Calu3 (cell line): ENCODE data around the gene COMMD7. TPM values are rescaled to one million over a fixed set of nuclear protein-coding genes. Genes with fewer than 3 reads are reported as not detected.
"Not testable (repeated sequence)": the region's sequence is repeated elsewhere in the genome, so short reads cannot be mapped to it uniquely, and the experiment has no call there.

Experiments
- BruUV-seq: library from RNA; stranded (reverse); fragments of 400-500 nt; replicated peaks from 2 replicates; lab custom pipeline; 2021; lab: Mats Ljungman, UMichigan
- CTCF ChIA-PET: fragments of 300-600 bp; sonication (Branson Sonifier 250); formaldehyde crosslinking; loops from one replicate; lab custom pipeline; 2022; ENCODE audit warnings: antibody characterized with exemption; lab: Charles Lee
- DNase-seq: peaks from one replicate; pipeline ENCODE4 v3.0.0; 2022
- H3K27ac Mint-ChIP-seq: one replicate; pipeline ENCODE4 v1.8.0; 2022; ENCODE audit warnings: mixed read lengths; ENCODE audit not compliant: unreplicated experiment
- H3K27me3 Mint-ChIP-seq: one replicate; pipeline ENCODE4 v1.8.0; 2022; ENCODE audit warnings: mixed read lengths; ENCODE audit not compliant: unreplicated experiment
- H3K36me3 Mint-ChIP-seq: one replicate; pipeline ENCODE4 v1.8.0; 2022; ENCODE audit warnings: mild to moderate bottlenecking, moderate library complexity, mixed read lengths; ENCODE audit not compliant: insufficient read depth, unreplicated experiment
- H3K4me1 Mint-ChIP-seq: one replicate; pipeline ENCODE4 v1.8.0; 2022; ENCODE audit warnings: mild to moderate bottlenecking, low read depth, mixed read lengths; ENCODE audit not compliant: unreplicated experiment
- H3K4me3 Mint-ChIP-seq: one replicate; pipeline ENCODE4 v1.8.0; 2022; ENCODE audit warnings: mild to moderate bottlenecking, low read depth, moderate library complexity, mixed read lengths; ENCODE audit not compliant: unreplicated experiment
- H3K9me3 Mint-ChIP-seq: one replicate; pipeline ENCODE4 v1.8.0; 2022; ENCODE audit warnings: low read depth, mixed read lengths; ENCODE audit not compliant: unreplicated experiment
- intact Hi-C: fragments of 100-400 bp; cut with micrococcal nuclease; formaldehyde crosslinking; loops from one replicate; pipeline ENCODE4 v1.10.0; 2022; ENCODE audit not compliant: unreplicated experiment
- total RNA-seq: library from RNA; stranded (reverse); gene quantifications from 2 replicates; pipeline ENCODE4 v1.2.3, GENCODE V29; 2022
- TF ChIP-seq, protein P1 (sequence below): fragments of 200-600 bp; IDR thresholded peaks from one replicate; pipeline ENCODE4 v1.8.0; 2022; ENCODE audit warnings: antibody characterized with exemption; ENCODE audit not compliant: unreplicated experiment

COMMD7 gene
- total RNA-seq, 1 experiment from 2014 or later: 56.0 TPM

DNA sequence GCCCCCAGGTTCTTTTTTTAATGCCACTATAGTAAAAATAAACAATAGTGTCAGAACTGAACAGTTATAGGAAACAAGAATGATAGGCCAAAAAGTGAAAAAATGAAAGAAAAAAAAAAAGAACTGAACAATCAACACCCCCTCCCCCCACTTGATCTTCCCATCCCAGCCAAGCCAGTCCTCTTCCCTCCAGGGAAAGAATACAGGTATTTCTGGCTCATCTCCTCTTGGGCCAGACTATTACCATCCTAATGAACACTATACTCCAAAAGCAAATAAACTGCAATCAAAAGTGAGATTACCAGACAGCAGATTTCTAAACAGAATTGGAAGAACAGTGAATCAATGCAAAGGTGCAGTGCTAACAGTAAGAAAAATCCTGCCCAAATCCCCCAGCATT is 48.2 kb downstream of the COMMD7 start:
- no peaks in the 10 kb centered on the region for H3K4me1 Mint-ChIP-seq
- H3K9me3 Mint-ChIP-seq: no peaks in the 10 kb centered on the region
- no peak overlapping the region for H3K4me3 Mint-ChIP-seq
- H3K36me3 Mint-ChIP-seq: peaks cover 13% of the 10 kb centered on the region
- H3K27ac Mint-ChIP-seq: no peak overlapping the region
- no TSS peak for BruUV-seq
- H3K27me3 Mint-ChIP-seq: no peaks in the 10 kb centered on the region
- intact Hi-C loops: no loop called here
- TF ChIP-seq, protein P1, sequence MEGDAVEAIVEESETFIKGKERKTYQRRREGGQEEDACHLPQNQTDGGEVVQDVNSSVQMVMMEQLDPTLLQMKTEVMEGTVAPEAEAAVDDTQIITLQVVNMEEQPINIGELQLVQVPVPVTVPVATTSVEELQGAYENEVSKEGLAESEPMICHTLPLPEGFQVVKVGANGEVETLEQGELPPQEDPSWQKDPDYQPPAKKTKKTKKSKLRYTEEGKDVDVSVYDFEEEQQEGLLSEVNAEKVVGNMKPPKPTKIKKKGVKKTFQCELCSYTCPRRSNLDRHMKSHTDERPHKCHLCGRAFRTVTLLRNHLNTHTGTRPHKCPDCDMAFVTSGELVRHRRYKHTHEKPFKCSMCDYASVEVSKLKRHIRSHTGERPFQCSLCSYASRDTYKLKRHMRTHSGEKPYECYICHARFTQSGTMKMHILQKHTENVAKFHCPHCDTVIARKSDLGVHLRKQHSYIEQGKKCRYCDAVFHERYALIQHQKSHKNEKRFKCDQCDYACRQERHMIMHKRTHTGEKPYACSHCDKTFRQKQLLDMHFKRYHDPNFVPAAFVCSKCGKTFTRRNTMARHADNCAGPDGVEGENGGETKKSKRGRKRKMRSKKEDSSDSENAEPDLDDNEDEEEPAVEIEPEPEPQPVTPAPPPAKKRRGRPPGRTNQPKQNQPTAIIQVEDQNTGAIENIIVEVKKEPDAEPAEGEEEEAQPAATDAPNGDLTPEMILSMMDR: no peak
- no peak for DNase-seq
- CTCF ChIA-PET: no interaction called here

DNA sequence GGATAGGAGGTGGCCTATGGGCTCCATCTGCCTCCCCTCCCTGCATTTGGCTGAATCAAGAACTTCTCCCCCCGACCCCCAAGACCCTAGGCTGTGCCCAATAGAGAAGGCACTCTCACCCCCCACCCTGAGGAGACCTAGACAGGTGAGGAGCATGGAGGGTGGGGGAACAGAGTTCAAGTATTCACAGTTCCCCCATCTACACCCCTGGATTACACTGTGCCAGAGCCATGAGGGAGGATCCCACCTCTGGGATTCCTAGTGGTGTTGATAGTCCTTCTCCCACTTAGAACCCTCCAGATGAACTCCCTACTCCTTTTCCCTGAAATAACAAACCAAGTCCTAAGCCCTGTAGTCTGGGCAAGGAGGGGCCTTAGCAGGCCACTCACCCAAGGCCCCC is 54.3 kb downstream of the COMMD7 start:
- H3K36me3 Mint-ChIP-seq, H3K4me1 Mint-ChIP-seq, H3K27ac Mint-ChIP-seq, CTCF ChIA-PET, BruUV-seq, DNase-seq, H3K9me3 Mint-ChIP-seq, intact Hi-C loops, H3K27me3 Mint-ChIP-seq, H3K4me3 Mint-ChIP-seq: not testable (repeated sequence)

DNA sequence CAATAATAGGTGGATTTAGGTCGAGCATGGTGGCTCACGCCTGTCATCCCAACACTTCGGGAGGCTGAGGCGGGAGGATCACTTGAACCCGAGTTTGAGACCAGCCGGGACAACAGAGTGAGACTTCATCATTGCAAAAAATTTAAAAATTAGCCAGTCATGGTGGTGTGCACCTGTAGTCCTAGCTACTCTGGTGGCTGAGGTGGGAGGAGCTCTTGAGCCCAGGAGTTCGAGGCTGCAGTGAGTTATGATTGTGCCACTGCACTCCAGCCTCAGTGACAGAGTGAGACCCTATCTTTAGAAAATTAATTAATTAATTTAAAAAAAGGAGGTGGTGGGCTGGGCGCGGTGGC is 56.1 kb downstream of the COMMD7 start:
- TF ChIP-seq, protein P1: no peak
- H3K36me3 Mint-ChIP-seq: no peaks in the 10 kb centered on the region
- no peak for DNase-seq
- H3K27ac Mint-ChIP-seq: no peak overlapping the region
- intact Hi-C loops: no loop called here
- CTCF ChIA-PET: interaction anchor here (0.8 kb wide), 1 partner anchor 91 kb away, joined by 4 read pairs; no protein-coding TSS in a partner anchor
- no peak overlapping the region for H3K4me3 Mint-ChIP-seq
- H3K9me3 Mint-ChIP-seq: no peaks in the 10 kb centered on the region
- H3K4me1 Mint-ChIP-seq: no peaks in the 10 kb centered on the region
- H3K27me3 Mint-ChIP-seq: no peaks in the 10 kb centered on the region
- no TSS peak for BruUV-seq

DNA sequence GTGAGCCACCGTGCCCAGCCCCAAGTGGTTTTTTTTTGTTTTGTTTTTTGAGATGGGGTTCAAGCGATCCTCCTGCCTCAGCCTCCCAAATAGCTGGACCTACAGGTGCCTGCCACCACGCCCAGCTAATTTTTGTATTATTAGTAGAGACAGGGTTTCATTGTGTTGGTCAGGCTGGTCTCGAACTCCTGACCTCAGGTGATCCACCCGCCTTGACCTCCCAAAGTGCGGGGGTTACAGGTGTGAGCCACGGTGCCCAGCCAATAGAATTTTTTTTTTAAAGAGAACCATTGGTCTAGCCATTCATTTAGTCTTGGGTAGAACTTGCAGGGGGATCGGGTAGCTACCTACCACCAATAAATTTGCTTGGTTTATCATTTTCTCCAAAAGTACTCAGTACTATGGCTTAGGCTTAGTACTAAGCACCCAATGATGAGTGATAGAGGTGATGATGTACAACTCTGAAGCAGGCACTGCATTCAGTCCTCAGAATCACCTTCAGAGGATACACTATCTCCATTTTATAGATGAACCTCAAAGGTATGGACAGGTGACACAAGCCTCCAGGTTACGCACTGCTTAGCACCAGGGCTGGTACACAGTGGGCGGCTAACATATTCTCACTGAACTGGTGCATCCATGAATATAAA is 56.6 kb downstream of the COMMD7 start:
- H3K27ac Mint-ChIP-seq: no peak overlapping the region

More for the DNA sequence above, 56.6 kb downstream of the COMMD7 start:
- no TSS peak for BruUV-seq
- CTCF ChIA-PET: interaction anchor here (0.8 kb wide), 1 partner anchor 92 kb away, joined by 4 read pairs; no protein-coding TSS in a partner anchor
- Mint-ChIP-seq H3K36me3 (no peaks in the 10 kb centered on the region), H3K9me3 (no peaks in the 10 kb centered on the region), H3K4me3 (no peak overlapping the region), H3K27me3 (no peaks in the 10 kb centered on the region), H3K4me1 (peaks cover 2% of the 10 kb centered on the region)
- TF ChIP-seq, protein P1: no peak
- intact Hi-C loops: no loop called here
- no peak for DNase-seq
